Glomerular visceral epithelial cell (primary cell): ENCODE measurements around the gene ASXL1.

Source experiments
- DNase-seq: peaks from one replicate; pipeline ENCODE4 v3.0.0-alpha.2; 2016; ENCODE audit errors: extremely low spot score

Gene ASXL1

GRCh38 chr20:32453467-32454163, 95.5 kb downstream of the ASXL1 start:
- DNase-seq = no peak

GRCh38 chr20:32454164-32455145, 96.3 kb downstream of the ASXL1 start:
- no peak for DNase-seq

- DNase-seq = no peak
Measured at GRCh38 chr20:32455171-32455900, 97.2 kb downstream of the ASXL1 start.

GRCh38 chr20:32455901-32456701, 98.0 kb downstream of the ASXL1 start:
- no peak for DNase-seq

GRCh38 chr20:32456869-32457478, 98.8 kb downstream of the ASXL1 start:
- DNase-seq = peak; percentile 85

GRCh38 chr20:32457479-32457986, 99.4 kb downstream of the ASXL1 start:
- DNase-seq = peak; percentile 83

GRCh38 chr20:32458061-32458836, 100.1 kb downstream of the ASXL1 start:
- peak; percentile 18 for DNase-seq

GRCh38 chr20:32458837-32459220, 100.7 kb downstream of the ASXL1 start:
- DNase-seq = no peak

GRCh38 chr20:32460231-32460630, 102.1 kb downstream of the ASXL1 start:
- DNase-seq = no peak

- no peak for DNase-seq
Measured at GRCh38 chr20:32460683-32461320, 102.7 kb downstream of the ASXL1 start.

- no peak for DNase-seq
Measured at GRCh38 chr20:32461836-32462600, 103.9 kb downstream of the ASXL1 start.

- no peak for DNase-seq
Measured at GRCh38 chr20:32462900-32463641, 104.9 kb downstream of the ASXL1 start.

- no peak for DNase-seq
Measured at GRCh38 chr20:32463642-32464400, 105.7 kb downstream of the ASXL1 start.

- no peak for DNase-seq
Measured at GRCh38 chr20:32464401-32465091, 106.4 kb downstream of the ASXL1 start.

GRCh38 chr20:32465092-32465900, 107.2 kb downstream of the ASXL1 start:
- DNase-seq = peak; percentile 82
